HEK293T (cell line): ENCODE data around the gene MTMR3.

Experiments
- CTCF ChIA-PET: fragments of 350-600 bp; formaldehyde crosslinking; extraction: SDS; loops from one replicate; lab custom pipeline; 2021; ENCODE audit warnings: antibody characterized with exemption, inconsistent platforms; lab: Yijun Ruan, JAX
- POLR2A ChIA-PET: fragments of 350-600 bp; formaldehyde crosslinking; extraction: SDS; loops from one replicate; lab custom pipeline; 2020; ENCODE audit warnings: antibody characterized with exemption, inconsistent platforms; lab: Yijun Ruan, JAX
- DNase-seq: peaks from one replicate; pipeline ENCODE4 v3.0.0; 2012; ENCODE audit warnings: mixed read lengths; ENCODE audit errors: extremely low spot score
- ARNT ChIP-seq: fragments of 450-650 bp; IDR thresholded peaks from 2 replicates; pipeline ENCODE4 v1.6.1; 2017; ENCODE audit warnings: mild to moderate bottlenecking
- BHLHE40 ChIP-seq: fragments of 450-650 bp; IDR thresholded peaks from 2 replicates; pipeline ENCODE4 v1.6.1; 2016; ENCODE audit warnings: mild to moderate bottlenecking, moderate library complexity, borderline replicate concordance
- CTBP1 ChIP-seq: fragments of 450-650 bp; IDR thresholded peaks from 2 replicates; pipeline ENCODE4 v1.6.1; 2016; ENCODE audit warnings: borderline replicate concordance
- ELF4 ChIP-seq: fragments of 450-650 bp; IDR thresholded peaks from 2 replicates; pipeline ENCODE4 v1.6.1; 2017; ENCODE audit warnings: antibody characterized with exemption
- FOXA1 ChIP-seq: fragments of 450-650 bp; IDR thresholded peaks from 2 replicates; pipeline ENCODE4 v1.6.1; 2016; ENCODE audit warnings: mild to moderate bottlenecking
- FOXK2 ChIP-seq: fragments of 450-650 bp; IDR thresholded peaks from 2 replicates; pipeline ENCODE4 v1.6.1; 2016; ENCODE audit warnings: mild to moderate bottlenecking
- FOXM1 ChIP-seq: fragments of 450-650 bp; IDR thresholded peaks from 2 replicates; pipeline ENCODE4 v1.6.1; 2017; ENCODE audit warnings: mild to moderate bottlenecking, borderline replicate concordance
- HDGF ChIP-seq: fragments of 450-650 bp; IDR thresholded peaks from 2 replicates; pipeline ENCODE4 v1.6.1; 2017; ENCODE audit warnings: antibody characterized with exemption, borderline replicate concordance
- L3MBTL2 ChIP-seq: fragments of 450-650 bp; conservative IDR thresholded peaks from 2 replicates; pipeline ENCODE4 v1.6.1; 2016; ENCODE audit warnings: mild to moderate bottlenecking
- LEF1 ChIP-seq: fragments of 450-650 bp; IDR thresholded peaks from 2 replicates; pipeline ENCODE4 v1.6.1; 2017; ENCODE audit warnings: mild to moderate bottlenecking, borderline replicate concordance
- NFRKB ChIP-seq: fragments of 450-650 bp; IDR thresholded peaks from 2 replicates; pipeline ENCODE4 v1.6.1; 2016; ENCODE audit warnings: mild to moderate bottlenecking, moderate library complexity
- SP1 ChIP-seq: fragments of 450-650 bp; IDR thresholded peaks from 2 replicates; pipeline ENCODE4 v1.6.1; 2017
- SUZ12 ChIP-seq: fragments of 450-650 bp; IDR thresholded peaks from 2 replicates; pipeline ENCODE4 v1.6.1; 2016; ENCODE audit warnings: mild to moderate bottlenecking
- TARDBP ChIP-seq: fragments of 450-650 bp; IDR thresholded peaks from 2 replicates; pipeline ENCODE4 v1.6.1; 2016
- ZNF384 ChIP-seq: fragments of 450-650 bp; IDR thresholded peaks from 2 replicates; pipeline ENCODE4 v1.6.1; 2016
- TF ChIP-seq, protein P1 (sequence below): fragments of 450-650 bp; IDR thresholded peaks from 2 replicates; pipeline ENCODE4 v1.6.1; 2016

Gene MTMR3

DNA sequence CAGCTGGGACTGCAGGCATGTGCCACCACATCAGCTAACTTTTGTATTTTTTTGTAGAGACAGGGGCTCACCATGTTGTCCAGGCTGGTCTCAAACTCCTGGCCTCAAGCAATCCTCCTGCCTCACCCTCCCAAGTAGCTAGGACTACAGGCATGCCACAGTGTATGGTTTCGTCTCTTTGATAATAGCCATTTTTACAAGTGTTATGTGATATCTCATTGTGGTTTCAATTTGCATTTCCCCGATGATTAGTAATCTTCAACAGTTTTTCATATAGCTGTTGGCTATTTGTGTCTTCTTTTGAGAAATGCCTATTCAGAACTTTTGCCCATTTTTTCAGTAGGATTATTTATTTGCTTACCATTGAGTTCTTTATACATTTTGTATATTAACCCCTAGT is 9.0 kb upstream of the MTMR3 start:
- ChIA-PET CTCF (no interaction called here), POLR2A (interaction anchor here (0.7 to 2.1 kb wide), 2 partner anchors 9 to 172 kb away, joined by 5 to 8 read pairs; partner anchors contain the start of gene MTMR3)
- DNase-seq: no peak
- no peak for TF ChIP-seq HDGF
- no peak for TF ChIP-seq FOXM1

DNA sequence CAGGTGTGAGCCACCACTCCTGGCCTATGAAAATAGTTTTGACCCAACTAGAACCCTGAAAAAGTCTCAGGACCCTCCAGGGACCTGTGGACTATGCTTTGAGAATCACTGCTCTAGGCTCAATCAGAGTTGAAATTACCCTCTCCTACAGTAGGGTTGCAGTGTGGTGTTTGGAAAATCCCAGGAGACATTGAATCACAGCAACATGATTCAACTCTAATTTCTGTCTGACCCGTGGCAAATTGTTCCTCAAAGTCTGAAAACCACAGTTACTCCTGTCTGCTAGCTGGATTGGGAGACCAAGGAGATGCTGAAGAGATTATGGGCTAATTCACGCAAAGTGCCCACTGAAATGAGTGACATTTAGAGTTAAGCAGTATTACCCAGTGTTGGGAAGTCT is 5.4 kb upstream of the MTMR3 start:
- no peak for DNase-seq
- TF ChIP-seq HDGF (no peak), TARDBP (no peak), FOXM1 (no peak), L3MBTL2 (no peak), NFRKB (no peak), ELF4 (no peak), CTBP1 (no peak)
- POLR2A ChIA-PET: no interaction called here
- CTCF ChIA-PET: no interaction called here

- TF ChIP-seq L3MBTL2: no peak
- TF ChIP-seq LEF1: no peak
- no peak for TF ChIP-seq FOXA1
- no peak for TF ChIP-seq TARDBP
- TF ChIP-seq CTBP1: no peak
- TF ChIP-seq HDGF: no peak
- no peak for TF ChIP-seq SP1
- TF ChIP-seq ELF4: no peak
- TF ChIP-seq ARNT: no peak
- TF ChIP-seq, protein P1, sequence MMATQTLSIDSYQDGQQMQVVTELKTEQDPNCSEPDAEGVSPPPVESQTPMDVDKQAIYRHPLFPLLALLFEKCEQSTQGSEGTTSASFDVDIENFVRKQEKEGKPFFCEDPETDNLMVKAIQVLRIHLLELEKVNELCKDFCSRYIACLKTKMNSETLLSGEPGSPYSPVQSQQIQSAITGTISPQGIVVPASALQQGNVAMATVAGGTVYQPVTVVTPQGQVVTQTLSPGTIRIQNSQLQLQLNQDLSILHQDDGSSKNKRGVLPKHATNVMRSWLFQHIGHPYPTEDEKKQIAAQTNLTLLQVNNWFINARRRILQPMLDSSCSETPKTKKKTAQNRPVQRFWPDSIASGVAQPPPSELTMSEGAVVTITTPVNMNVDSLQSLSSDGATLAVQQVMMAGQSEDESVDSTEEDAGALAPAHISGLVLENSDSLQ: no peak
- no peak for TF ChIP-seq FOXK2
- TF ChIP-seq NFRKB: no peak
- no peak for TF ChIP-seq ZNF384
- no peak for TF ChIP-seq FOXM1
- TF ChIP-seq BHLHE40: no peak
- no peak for TF ChIP-seq SUZ12
- CTCF ChIA-PET: no interaction called here
- DNase-seq: peak; percentile 53
- POLR2A ChIA-PET: no interaction called here
Measured at GRCh38 chr22:29879753-29880152, 3.2 kb upstream of the MTMR3 start.

DNA sequence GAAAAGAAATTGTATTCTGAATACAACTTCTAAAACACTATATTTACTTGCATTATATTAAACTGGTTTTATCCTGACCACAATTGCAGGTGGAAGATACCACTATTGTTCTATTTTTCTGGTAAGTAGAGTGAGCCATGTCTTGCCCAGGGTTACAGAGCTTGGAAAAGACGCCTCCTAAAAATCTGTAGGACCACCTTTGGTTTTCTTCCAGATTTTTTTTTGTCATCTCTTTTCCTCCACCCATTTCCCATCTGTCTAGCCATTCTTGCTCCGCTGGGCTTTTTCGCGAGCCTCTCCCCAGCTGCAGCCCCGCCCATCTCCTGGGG is 294 bp upstream of the MTMR3 start:
- no peak for DNase-seq
- ChIA-PET CTCF (no interaction called here), POLR2A (interaction anchor here (1.1 to 1.5 kb wide), 9 partner anchors 8 to 112 kb away, joined by 3 to 8 read pairs (median 3); no protein-coding TSS in a partner anchor)
- TF ChIP-seq NFRKB (no peak), CTBP1 (no peak), ARNT (no peak), SUZ12 (no peak), HDGF (no peak)

DNA sequence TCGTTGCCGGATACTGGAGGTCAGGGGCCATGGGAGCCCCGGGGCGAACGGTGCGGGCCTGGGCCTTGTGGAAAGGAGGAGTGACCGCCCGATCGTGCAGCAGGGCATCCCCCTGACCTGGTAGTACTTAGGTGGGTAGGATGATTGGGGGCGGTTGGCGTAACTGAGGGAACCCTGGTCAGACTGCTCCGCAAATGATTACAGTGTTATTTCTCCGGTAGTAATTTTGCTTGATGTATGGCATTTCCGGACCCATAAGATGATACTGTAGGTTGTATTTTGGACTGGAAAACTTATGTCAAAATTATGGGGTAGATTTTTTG is 762 bp downstream of the MTMR3 start:
- CTCF ChIA-PET: interaction anchor here (0.8 kb wide), 1 partner anchor 53 kb away, joined by 3 read pairs; no protein-coding TSS in a partner anchor
- DNase-seq: no peak
- no peak for TF ChIP-seq SP1
- TF ChIP-seq BHLHE40: no peak
- no peak for TF ChIP-seq ZNF384
- TF ChIP-seq LEF1: no peak
- no peak for TF ChIP-seq ARNT
- TF ChIP-seq L3MBTL2: no peak
- TF ChIP-seq FOXA1: no peak
- TF ChIP-seq, protein P1: no peak
- POLR2A ChIA-PET: interaction anchor here (0.6 to 1.5 kb wide), 18 partner anchors 9 to 279 kb away, joined by 3 to 8 read pairs (median 4); partner anchors contain the start of gene ASCC2

GRCh38 chr22:29885610-29886009 is 2.6 kb downstream of the MTMR3 start:
- POLR2A ChIA-PET: interaction anchor here (0.6 kb wide), 1 partner anchor 14 kb away, joined by 3 read pairs; no protein-coding TSS in a partner anchor
- CTCF ChIA-PET: no interaction called here
- no peak for TF ChIP-seq FOXM1
- TF ChIP-seq, protein P1: no peak
- TF ChIP-seq ARNT: no peak
- TF ChIP-seq L3MBTL2: no peak
- TF ChIP-seq FOXK2: no peak
- no peak for DNase-seq

DNA sequence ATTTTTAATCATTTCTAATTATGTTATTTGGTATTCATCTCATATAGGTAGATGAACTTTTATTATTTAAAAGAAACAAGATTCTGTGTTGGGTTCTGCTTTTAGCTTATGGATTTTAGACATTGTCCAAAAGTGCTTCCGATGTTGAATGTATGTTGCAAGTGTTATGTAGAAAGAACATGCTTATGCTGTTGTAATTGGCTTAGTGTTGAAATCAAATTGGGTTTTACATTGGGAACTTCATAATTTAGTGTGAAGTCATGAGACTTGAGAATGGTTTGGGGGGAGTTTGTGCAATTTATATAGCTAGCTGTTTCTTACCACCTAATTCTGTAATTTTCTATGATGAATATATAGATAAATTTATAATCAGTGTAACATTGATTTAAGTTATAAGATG is 3.6 kb downstream of the MTMR3 start:
- DNase-seq: no peak
- POLR2A ChIA-PET: interaction anchor here (0.8 kb wide), 1 partner anchor 105 kb away, joined by 3 read pairs; no protein-coding TSS in a partner anchor
- no peak for TF ChIP-seq NFRKB
- TF ChIP-seq, protein P1: no peak
- no peak for TF ChIP-seq L3MBTL2
- TF ChIP-seq FOXK2: no peak
- TF ChIP-seq SP1: no peak
- TF ChIP-seq HDGF: no peak
- no peak for TF ChIP-seq TARDBP
- no peak for TF ChIP-seq ZNF384
- TF ChIP-seq CTBP1: no peak
- no peak for TF ChIP-seq ARNT
- no peak for TF ChIP-seq SUZ12
- no peak for TF ChIP-seq ELF4
- no peak for TF ChIP-seq FOXA1
- TF ChIP-seq LEF1: no peak
- no peak for TF ChIP-seq BHLHE40
- no peak for TF ChIP-seq FOXM1
- CTCF ChIA-PET: no interaction called here
